Mesenchymal stem cell (in vitro differentiated cells and primary cell): ENCODE data around the gene NLK.
"Not testable (repeated sequence)": the region's sequence is repeated elsewhere in the genome, so short reads cannot be mapped to it uniquely, and the experiment has no call there.

Source experiments
- DNase-seq: peaks from one replicate; pipeline ENCODE4 v3.0.0-alpha.2; 2013
- H2AFZ ChIP-seq: one replicate; pipeline ENCODE4 v1.6.1; 2013; ENCODE audit warnings: low read depth, mild to moderate bottlenecking, control low read depth, inconsistent platforms, low read length, moderate library complexity
- H2AK5ac ChIP-seq: 2 replicates; pipeline ENCODE4 v1.6.1; 2013; ENCODE audit warnings: low read length, moderate library complexity, mild to moderate bottlenecking, inconsistent platforms; ENCODE audit not compliant: severe bottlenecking
- H2BK120ac ChIP-seq: one replicate; pipeline ENCODE4 v1.6.1; 2013; ENCODE audit warnings: low read depth, mild to moderate bottlenecking, inconsistent platforms, low read length, moderate library complexity
- H2BK12ac ChIP-seq, 2 experiments: one replicate each; pipeline ENCODE4 v1.6.1; 2013; ENCODE audit warnings: inconsistent platforms in 2 of 2, low read length in 2 of 2, mild to moderate bottlenecking in 2 of 2, moderate library complexity in 2 of 2, control low read depth in 1 of 2
- H2BK15ac ChIP-seq: one replicate; pipeline ENCODE4 v1.6.1; 2013; ENCODE audit warnings: mild to moderate bottlenecking, low read depth, inconsistent platforms; ENCODE audit not compliant: poor library complexity, severe bottlenecking
- H2BK5ac ChIP-seq: 2 replicates; pipeline ENCODE4 v1.6.1; 2013; ENCODE audit warnings: low read depth, mild to moderate bottlenecking, low read length, control low read depth, inconsistent platforms; ENCODE audit not compliant: poor library complexity, severe bottlenecking
- H3K14ac ChIP-seq, 2 experiments: one replicate each; pipeline ENCODE4 v1.6.1; 2013; ENCODE audit warnings: inconsistent platforms in 2 of 2, low read length in 2 of 2, control low read depth in 1 of 2, mild to moderate bottlenecking in 1 of 2, moderate library complexity in 1 of 2
- H3K18ac ChIP-seq, 2 experiments: one replicate each; pipeline ENCODE4 v1.6.1; 2013; ENCODE audit warnings: inconsistent platforms in 2 of 2, low read length in 2 of 2, control low read depth in 1 of 2, low read depth in 1 of 2, mild to moderate bottlenecking in 1 of 2
- H3K23ac ChIP-seq, 2 experiments: one replicate each; pipeline ENCODE4 v1.6.1; 2013; ENCODE audit warnings: inconsistent platforms in 2 of 2, low read length in 2 of 2, mild to moderate bottlenecking in 2 of 2, moderate library complexity in 2 of 2, control low read depth in 1 of 2
- H3K27ac ChIP-seq: 2 replicates; pipeline ENCODE4 v1.5.1; 2013; ENCODE audit warnings: mild to moderate bottlenecking, moderate library complexity, low read length, control low read depth, inconsistent platforms; ENCODE audit not compliant: poor library complexity, severe bottlenecking
- H3K27me3 ChIP-seq, 2 experiments: 2 replicates each; pipeline versions ENCODE4 v1.6.1 to v1.7.0; 2013; ENCODE audit warnings: low read length in 2 of 2, mild to moderate bottlenecking in 2 of 2, moderate library complexity in 2 of 2, control low read depth in 1 of 2, inconsistent platforms in 1 of 2; ENCODE audit not compliant: control insufficient read depth in 1 of 2, insufficient read depth in 1 of 2
- H3K36me3 ChIP-seq, 2 experiments: 2 replicates each; pipeline versions ENCODE4 v1.6.1 to v1.7.0; 2013; ENCODE audit warnings: low read length in 2 of 2, control low read depth in 1 of 2, inconsistent platforms in 1 of 2, low read depth in 1 of 2, mild to moderate bottlenecking in 1 of 2; ENCODE audit not compliant: insufficient read depth in 2 of 2, control insufficient read depth in 1 of 2
- H3K4ac ChIP-seq, 2 experiments: one replicate each; pipeline ENCODE4 v1.6.1; 2013; ENCODE audit warnings: inconsistent platforms in 2 of 2, low read length in 2 of 2, mild to moderate bottlenecking in 2 of 2, moderate library complexity in 2 of 2, control low read depth in 1 of 2, low read depth in 1 of 2
- H3K4me1 ChIP-seq: 2 replicates; pipeline ENCODE4 v1.6.1; 2013; ENCODE audit warnings: low read depth, low read length, control low read depth; ENCODE audit not compliant: control insufficient read depth, insufficient read depth
- H3K4me2 ChIP-seq: 2 replicates; pipeline ENCODE4 v1.6.1; 2013; ENCODE audit warnings: low read length, mild to moderate bottlenecking, inconsistent platforms; ENCODE audit not compliant: poor library complexity, severe bottlenecking
- H3K4me3 ChIP-seq, 2 experiments: 2 replicates each; pipeline versions ENCODE4 v1.5.1 to v1.7.0; 2013; ENCODE audit warnings: low read length in 2 of 2, mild to moderate bottlenecking in 2 of 2, control low read depth in 1 of 2, low read depth in 1 of 2; ENCODE audit not compliant: insufficient read depth in 1 of 2
- H3K79me1 ChIP-seq: replicated peaks from 2 replicates; pipeline ENCODE4 v1.6.1; 2013; ENCODE audit warnings: mild to moderate bottlenecking, control low read depth, low read length, inconsistent platforms; ENCODE audit not compliant: poor library complexity, severe bottlenecking
- H3K9ac ChIP-seq: 2 replicates; pipeline ENCODE4 v1.7.0; 2013; ENCODE audit warnings: mild to moderate bottlenecking, low read length, moderate library complexity
- H3K9me3 ChIP-seq: 2 replicates; pipeline ENCODE4 v1.7.0; 2013; ENCODE audit warnings: mild to moderate bottlenecking, low read length; ENCODE audit not compliant: control insufficient read depth
- H4K8ac ChIP-seq: one replicate; pipeline ENCODE4 v1.6.1; 2013; ENCODE audit warnings: inconsistent platforms, mild to moderate bottlenecking, low read length, moderate library complexity
- H4K91ac ChIP-seq: one replicate; pipeline ENCODE4 v1.6.1; 2013; ENCODE audit warnings: mild to moderate bottlenecking, low read length, inconsistent platforms
- WGBS: methylation state at CpG from one replicate; pipeline ENCODE4 v1.1.7; 2013; ENCODE audit warnings: mixed read lengths; 5-methylcytosine and 5-hydroxymethylcytosine counted together

NLK gene

GRCh38 chr17:28206292-28206691 is 163.8 kb downstream of the NLK start:
- Histone ChIP-seq H3K4ac (no peak overlapping the region), H3K9ac (no peak overlapping the region), H3K9me3 (peaks cover 8% of the 10 kb centered on the region), H2BK12ac (no peak overlapping the region), H2AK5ac (no peak overlapping the region), H3K18ac (no peak overlapping the region), H3K4me2 (no peak overlapping the region), H3K23ac (no peak overlapping the region), H3K79me1 (no peaks in the 10 kb centered on the region), H2AFZ (no peak overlapping the region), H3K4me1 (peaks cover 2% of the 10 kb centered on the region), H3K14ac (no peak overlapping the region), H4K8ac (no peak overlapping the region), H4K91ac (no peak overlapping the region), H2BK15ac (no peak overlapping the region), H3K27ac (no peak overlapping the region), H3K4me3 (no peak overlapping the region), H2BK120ac (no peak overlapping the region), H3K36me3 (no peaks in the 10 kb centered on the region), H3K27me3 (no peaks in the 10 kb centered on the region), H2BK5ac (no peak overlapping the region)
- no peak for DNase-seq

GRCh38 chr17:28211811-28212210 is 169.3 kb downstream of the NLK start:
- Histone ChIP-seq H3K9me3 (peaks cover 8% of the 10 kb centered on the region), H2BK15ac (no peak overlapping the region), H3K36me3 (peaks cover 0 to 5% of the 10 kb centered on the region in 2 experiments), H3K23ac (no peak overlapping the region), H2BK120ac (no peak overlapping the region), H3K27me3 (no peaks in the 10 kb centered on the region), H2BK5ac (no peak overlapping the region), H2AFZ (no peak overlapping the region), H3K4me2 (no peak overlapping the region), H4K91ac (no peak overlapping the region), H3K18ac (no peak overlapping the region), H3K79me1 (no peaks in the 10 kb centered on the region), H3K4me3 (no peak overlapping the region), H3K14ac (no peak overlapping the region), H4K8ac (no peak overlapping the region), H3K4me1 (no peaks in the 10 kb centered on the region), H2AK5ac (no peak overlapping the region), H2BK12ac (no peak overlapping the region), H3K4ac (no peak overlapping the region), H3K9ac (no peak overlapping the region), H3K27ac (no peak overlapping the region)
- DNase-seq = no peak
- 89% methylated on average over 6 of the region's 7 CpGs for WGBS

GRCh38 chr17:28213578-28213977 is 171.1 kb downstream of the NLK start:
- not testable (repeated sequence) for H4K8ac ChIP-seq, H3K9me3 ChIP-seq, H2BK15ac ChIP-seq, H2BK120ac ChIP-seq, H3K9ac ChIP-seq, H3K18ac ChIP-seq, H3K4me3 ChIP-seq, H3K4me1 ChIP-seq, H3K36me3 ChIP-seq, H2BK12ac ChIP-seq, H2BK5ac ChIP-seq, H2AK5ac ChIP-seq, H3K23ac ChIP-seq, H3K14ac ChIP-seq, H3K27ac ChIP-seq, H3K4ac ChIP-seq, H3K27me3 ChIP-seq, H3K79me1 ChIP-seq, H4K91ac ChIP-seq, H2AFZ ChIP-seq, H3K4me2 ChIP-seq, DNase-seq
- WGBS = 93% methylated on average over 2 of the region's 2 CpGs

- H3K4ac ChIP-seq = no peak overlapping the region
- no peak overlapping the region for H2AFZ ChIP-seq
- H3K4me3 ChIP-seq = no peak overlapping the region
- H3K18ac ChIP-seq = no peak overlapping the region
- H3K4me1 ChIP-seq = peaks cover 2% of the 10 kb centered on the region
- WGBS = 80% methylated on average over 3 of the region's 3 CpGs
- H3K9me3 ChIP-seq = no peaks in the 10 kb centered on the region
- DNase-seq = no peak
- H3K23ac ChIP-seq = no peak overlapping the region
- H3K36me3 ChIP-seq = peaks cover 0 to 5% of the 10 kb centered on the region in 2 experiments
- no peak overlapping the region for H2BK120ac ChIP-seq
- no peaks in the 10 kb centered on the region for H3K27me3 ChIP-seq
- H3K9ac ChIP-seq = no peak overlapping the region
- no peak overlapping the region for H3K14ac ChIP-seq
- no peak overlapping the region for H2BK12ac ChIP-seq
- H3K4me2 ChIP-seq = no peak overlapping the region
- no peak overlapping the region for H2BK15ac ChIP-seq
- no peaks in the 10 kb centered on the region for H3K79me1 ChIP-seq
- H4K8ac ChIP-seq = no peak overlapping the region
- H4K91ac ChIP-seq = no peak overlapping the region
- H2BK5ac ChIP-seq = no peak overlapping the region
- no peak overlapping the region for H2AK5ac ChIP-seq
- H3K27ac ChIP-seq = no peak overlapping the region
Observed at GRCh38 chr17:28216052-28216451, 173.6 kb downstream of the NLK start.
